A673 (cell line): ENCODE results near the gene TSC2. TPM values are rescaled to one million over a fixed set of nuclear protein-coding genes. Genes with fewer than 3 reads are reported as not detected.
"Not testable (repeated sequence)": the region's sequence is repeated elsewhere in the genome, so short reads cannot be mapped to it uniquely, and the experiment has no call there.

ENCODE experiments used
- BruUV-seq: library from RNA; stranded (reverse); fragments of 400-500 nt; replicated peaks from 2 replicates; lab custom pipeline; 2021; lab: Mats Ljungman, UMichigan
- CTCF ChIA-PET: fragments of 300-600 bp; sonication (Branson Sonifier 250); formaldehyde crosslinking; loops from one replicate; lab custom pipeline; 2022; ENCODE audit warnings: antibody characterized with exemption; lab: Charles Lee
- POLR2A ChIA-PET: fragments of 300-600 bp; sonication (Branson Sonifier 250); formaldehyde crosslinking; loops from one replicate; lab custom pipeline; 2022; ENCODE audit warnings: antibody characterized with exemption; ENCODE audit not compliant: low non-redundant PET; lab: Charles Lee
- DNase-seq: peaks from one replicate; pipeline ENCODE4 v3.0.0-alpha.2; 2015; ENCODE audit warnings: low spot score
- H3K27ac ChIP-seq: fragments of 200-600 bp; sonication (generic); 2 replicates; pipeline ENCODE4 v1.5.1; 2016; ENCODE audit warnings: mixed run types, low read depth, mild to moderate bottlenecking, mixed read lengths, antibody characterized with exemption, low read length; ENCODE audit not compliant: poor library complexity, severe bottlenecking
- H3K27me3 ChIP-seq: fragments of 200-600 bp; sonication (generic); replicated peaks from 2 replicates; pipeline ENCODE4 v1.6.1; 2017; ENCODE audit warnings: mixed run types, low read depth, mild to moderate bottlenecking, mixed read lengths, antibody characterized with exemption, low read length; ENCODE audit not compliant: insufficient read depth, poor library complexity
- H3K36me3 ChIP-seq: fragments of 200-600 bp; sonication (generic); 2 replicates; pipeline ENCODE4 v1.6.1; 2016; ENCODE audit warnings: mixed run types, mild to moderate bottlenecking, mixed read lengths, antibody characterized with exemption, low read length; ENCODE audit not compliant: insufficient read depth, poor library complexity, severe bottlenecking
- H3K4me1 ChIP-seq: fragments of 200-600 bp; sonication (generic); 2 replicates; pipeline ENCODE4 v1.6.1; 2017; ENCODE audit warnings: mixed run types, mild to moderate bottlenecking, mixed read lengths, antibody characterized with exemption, low read length; ENCODE audit not compliant: insufficient read depth, poor library complexity, severe bottlenecking
- H3K4me3 ChIP-seq: fragments of 200-600 bp; sonication (generic); 2 replicates; pipeline ENCODE4 v1.5.1; 2016; ENCODE audit warnings: low read depth, mixed run types, mild to moderate bottlenecking, mixed read lengths, low read length; ENCODE audit not compliant: poor library complexity, severe bottlenecking
- H3K9me3 ChIP-seq: fragments of 200-600 bp; sonication (generic); 2 replicates; pipeline ENCODE4 v1.6.1; 2016; ENCODE audit warnings: mixed run types, low read depth, mild to moderate bottlenecking, mixed read lengths, antibody characterized with exemption, low read length; ENCODE audit not compliant: poor library complexity, severe bottlenecking
- EZH2 ChIP-seq: fragments of 200-600 bp; sonication (generic); IDR thresholded peaks from 2 replicates; pipeline ENCODE4 v1.6.1; 2017; ENCODE audit warnings: borderline replicate concordance, low read depth, mild to moderate bottlenecking, mixed read lengths, antibody characterized with exemption, low read length; ENCODE audit not compliant: poor library complexity, severe bottlenecking
- intact Hi-C: fragments of 100-400 bp; cut with micrococcal nuclease; formaldehyde crosslinking; loops from one replicate; pipeline ENCODE4 v1.10.0; 2022; ENCODE audit not compliant: unreplicated experiment
- total RNA-seq: library from RNA; stranded (reverse); gene quantifications from 2 replicates; pipeline ENCODE4 v1.2.3, GENCODE V29; 2021
- TF ChIP-seq, protein P1 (sequence below): fragments of 300-800, 200-600 bp; sonication (generic); conservative IDR thresholded peaks from 2 replicates; pipeline ENCODE4 v1.5.1; 2017; ENCODE audit warnings: low read depth, mild to moderate bottlenecking, antibody characterized with exemption, low read length, moderate library complexity, mixed read lengths

Gene TSC2
- total RNA-seq, 1 experiment from 2014 or later = 125 TPM

DNA sequence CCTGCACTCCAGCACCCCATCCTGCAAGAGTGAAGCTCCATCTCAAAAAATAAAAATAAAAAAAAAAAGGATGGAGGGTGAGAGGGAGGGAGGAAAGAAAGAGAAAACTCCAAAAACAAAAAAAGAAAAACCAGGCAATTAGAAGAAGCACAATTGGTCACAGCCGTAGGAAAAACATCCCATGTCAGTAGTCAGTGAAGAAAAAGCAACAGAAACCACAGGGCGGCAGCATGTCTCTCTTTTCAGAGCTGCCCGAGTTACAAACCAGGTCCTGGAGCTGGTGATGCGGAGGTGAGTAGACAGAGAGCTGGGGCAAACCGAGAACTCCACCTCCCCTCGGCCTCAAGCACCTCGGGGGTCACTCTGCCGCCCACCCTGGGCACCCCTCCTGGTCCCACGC lies 73.5 kb downstream of the TSC2 start:
- H3K27ac ChIP-seq, BruUV-seq, H3K9me3 ChIP-seq, POLR2A ChIA-PET, intact Hi-C loops, H3K27me3 ChIP-seq, H3K4me3 ChIP-seq, H3K36me3 ChIP-seq: not testable (repeated sequence)
- peaks cover 22% of the 10 kb centered on the region for H3K4me1 ChIP-seq
- CTCF ChIA-PET = interaction anchor here (0.7 kb wide), 2 partner anchors 19 to 215 kb away, joined by 4 to 6 read pairs; no protein-coding TSS in a partner anchor
- TF ChIP-seq, protein P1, sequence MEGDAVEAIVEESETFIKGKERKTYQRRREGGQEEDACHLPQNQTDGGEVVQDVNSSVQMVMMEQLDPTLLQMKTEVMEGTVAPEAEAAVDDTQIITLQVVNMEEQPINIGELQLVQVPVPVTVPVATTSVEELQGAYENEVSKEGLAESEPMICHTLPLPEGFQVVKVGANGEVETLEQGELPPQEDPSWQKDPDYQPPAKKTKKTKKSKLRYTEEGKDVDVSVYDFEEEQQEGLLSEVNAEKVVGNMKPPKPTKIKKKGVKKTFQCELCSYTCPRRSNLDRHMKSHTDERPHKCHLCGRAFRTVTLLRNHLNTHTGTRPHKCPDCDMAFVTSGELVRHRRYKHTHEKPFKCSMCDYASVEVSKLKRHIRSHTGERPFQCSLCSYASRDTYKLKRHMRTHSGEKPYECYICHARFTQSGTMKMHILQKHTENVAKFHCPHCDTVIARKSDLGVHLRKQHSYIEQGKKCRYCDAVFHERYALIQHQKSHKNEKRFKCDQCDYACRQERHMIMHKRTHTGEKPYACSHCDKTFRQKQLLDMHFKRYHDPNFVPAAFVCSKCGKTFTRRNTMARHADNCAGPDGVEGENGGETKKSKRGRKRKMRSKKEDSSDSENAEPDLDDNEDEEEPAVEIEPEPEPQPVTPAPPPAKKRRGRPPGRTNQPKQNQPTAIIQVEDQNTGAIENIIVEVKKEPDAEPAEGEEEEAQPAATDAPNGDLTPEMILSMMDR = peak; percentile 52
- DNase-seq = peak; percentile 63

DNA sequence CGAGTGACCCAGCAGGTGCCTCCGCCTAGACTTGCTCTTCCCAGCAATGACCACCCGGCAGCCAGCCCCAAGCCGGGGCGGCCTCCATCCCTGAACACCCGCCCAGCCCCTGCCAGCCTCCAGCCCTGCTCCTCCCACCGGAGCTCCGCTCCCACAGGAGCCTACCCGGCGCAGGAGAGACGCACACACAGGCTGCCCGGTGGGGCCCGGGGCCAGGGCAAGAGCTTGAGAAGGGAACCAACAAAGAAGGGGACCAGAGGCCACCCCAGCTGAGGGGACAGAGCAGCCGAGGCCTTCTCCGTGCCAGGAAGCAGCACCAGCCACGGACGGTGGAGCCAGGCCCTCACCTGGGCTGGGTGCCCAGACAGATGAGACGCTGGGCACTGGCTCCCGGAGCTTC lies 74.1 kb downstream of the TSC2 start:
- BruUV-seq = no TSS peak
- no peaks in the 10 kb centered on the region for H3K27me3 ChIP-seq
- no peak for TF ChIP-seq EZH2
- TF ChIP-seq, protein P1 = no peak
- H3K9me3 ChIP-seq = no peaks in the 10 kb centered on the region
- H3K4me3 ChIP-seq = no peak overlapping the region
- ChIA-PET POLR2A (no interaction called here), CTCF (interaction anchor here (0.7 kb wide), 2 partner anchors 19 to 214 kb away, joined by 4 to 6 read pairs; no protein-coding TSS in a partner anchor)
- H3K27ac ChIP-seq = no peak overlapping the region
- no peak for DNase-seq
- intact Hi-C loops = no loop called here
- no peaks in the 10 kb centered on the region for H3K36me3 ChIP-seq
- peaks cover 26% of the 10 kb centered on the region for H3K4me1 ChIP-seq

GRCh38 chr16:2122429-2122828 lies 74.6 kb downstream of the TSC2 start:
- BruUV-seq = no TSS peak
- ChIA-PET CTCF (no interaction called here), POLR2A (no interaction called here)
- no peak overlapping the region for H3K27ac ChIP-seq
- H3K4me1 ChIP-seq = peaks cover 31% of the 10 kb centered on the region
- DNase-seq = no peak
- intact Hi-C loops = no loop called here
- H3K27me3 ChIP-seq = no peaks in the 10 kb centered on the region
- no peaks in the 10 kb centered on the region for H3K9me3 ChIP-seq
- TF ChIP-seq EZH2 = no peak
- TF ChIP-seq, protein P1 = no peak
- no peak overlapping the region for H3K4me3 ChIP-seq
- H3K36me3 ChIP-seq = no peaks in the 10 kb centered on the region

- H3K27ac ChIP-seq, CTCF ChIA-PET, H3K4me3 ChIP-seq, DNase-seq, H3K36me3 ChIP-seq, H3K27me3 ChIP-seq, POLR2A ChIA-PET, intact Hi-C loops, H3K9me3 ChIP-seq, BruUV-seq: not testable (repeated sequence)
- peaks cover 31% of the 10 kb centered on the region for H3K4me1 ChIP-seq
These were observed 75.3 kb downstream of the TSC2 start for GRCh38 chr16:2122934-2123683.

- CTCF ChIA-PET = not testable (repeated sequence)
- H3K27ac ChIP-seq = peak overlapping the region; percentile 90
These were observed 76.1 kb downstream of the TSC2 start for GRCh38 chr16:2123706-2124376.

More at GRCh38 chr16:2123706-2124376, 76.1 kb downstream of the TSC2 start:
- peaks cover 31% of the 10 kb centered on the region for H3K4me1 ChIP-seq
- DNase-seq, H3K36me3 ChIP-seq, H3K9me3 ChIP-seq, intact Hi-C loops, H3K4me3 ChIP-seq, POLR2A ChIA-PET, BruUV-seq, H3K27me3 ChIP-seq: not testable (repeated sequence)
